Parathyroid adenoma (tissue), 2 donors: ENCODE results near the gene ATF7.
A peak's percentile ranks its signal among the peaks of the same experiment; 100 is the strongest.

Experiments
- H2AFZ ChIP-seq: fragments of 300-600 bp; sonication (generic); one replicate; pipeline ENCODE4 v1.7.0; 2017; ENCODE audit warnings: antibody characterized with exemption, mild to moderate bottlenecking
- H3K27ac ChIP-seq: fragments of 300-600 bp; sonication (generic); one replicate; pipeline ENCODE4 v1.7.0; 2017
- H3K27me3 ChIP-seq: fragments of 300-600 bp; sonication (generic); one replicate; pipeline ENCODE4 v1.7.0; 2017; ENCODE audit warnings: low read length; ENCODE audit not compliant: control insufficient read depth, insufficient read depth
- H3K36me3 ChIP-seq: fragments of 300-600 bp; sonication (generic); one replicate; pipeline ENCODE4 v1.7.0; 2017; ENCODE audit warnings: low read length; ENCODE audit not compliant: control insufficient read depth, insufficient read depth
- H3K4me1 ChIP-seq: fragments of 300-600 bp; sonication (generic); one replicate; pipeline ENCODE4 v1.7.0; 2017; ENCODE audit warnings: control low read depth
- H3K4me2 ChIP-seq: fragments of 300-600 bp; sonication (generic); one replicate; pipeline ENCODE4 v1.7.0; 2017; ENCODE audit warnings: low read length
- H3K4me3 ChIP-seq: fragments of 300-600 bp; sonication (generic); one replicate; pipeline ENCODE4 v1.7.0; 2017; ENCODE audit warnings: low read depth, low read length
- H3K79me2 ChIP-seq: fragments of 300-600 bp; sonication (generic); one replicate; pipeline ENCODE4 v1.7.0; 2017; ENCODE audit warnings: control low read depth
- H3K9ac ChIP-seq: fragments of 300-600 bp; sonication (generic); one replicate; pipeline ENCODE4 v1.7.0; 2017; ENCODE audit warnings: mild to moderate bottlenecking
- H3K9me3 ChIP-seq: fragments of 300-600 bp; sonication (generic); one replicate; pipeline ENCODE4 v1.7.0; 2017; ENCODE audit warnings: low read length; ENCODE audit not compliant: control insufficient read depth
- TF ChIP-seq, protein P1 (sequence below): fragments of 300-600 bp; sonication (generic); IDR thresholded peaks from one replicate; pipeline ENCODE4 v1.7.0; 2017; ENCODE audit warnings: antibody characterized with exemption, mild to moderate bottlenecking
- donor health status: primary hyperparathyroidism.

ATF7 gene

DNA sequence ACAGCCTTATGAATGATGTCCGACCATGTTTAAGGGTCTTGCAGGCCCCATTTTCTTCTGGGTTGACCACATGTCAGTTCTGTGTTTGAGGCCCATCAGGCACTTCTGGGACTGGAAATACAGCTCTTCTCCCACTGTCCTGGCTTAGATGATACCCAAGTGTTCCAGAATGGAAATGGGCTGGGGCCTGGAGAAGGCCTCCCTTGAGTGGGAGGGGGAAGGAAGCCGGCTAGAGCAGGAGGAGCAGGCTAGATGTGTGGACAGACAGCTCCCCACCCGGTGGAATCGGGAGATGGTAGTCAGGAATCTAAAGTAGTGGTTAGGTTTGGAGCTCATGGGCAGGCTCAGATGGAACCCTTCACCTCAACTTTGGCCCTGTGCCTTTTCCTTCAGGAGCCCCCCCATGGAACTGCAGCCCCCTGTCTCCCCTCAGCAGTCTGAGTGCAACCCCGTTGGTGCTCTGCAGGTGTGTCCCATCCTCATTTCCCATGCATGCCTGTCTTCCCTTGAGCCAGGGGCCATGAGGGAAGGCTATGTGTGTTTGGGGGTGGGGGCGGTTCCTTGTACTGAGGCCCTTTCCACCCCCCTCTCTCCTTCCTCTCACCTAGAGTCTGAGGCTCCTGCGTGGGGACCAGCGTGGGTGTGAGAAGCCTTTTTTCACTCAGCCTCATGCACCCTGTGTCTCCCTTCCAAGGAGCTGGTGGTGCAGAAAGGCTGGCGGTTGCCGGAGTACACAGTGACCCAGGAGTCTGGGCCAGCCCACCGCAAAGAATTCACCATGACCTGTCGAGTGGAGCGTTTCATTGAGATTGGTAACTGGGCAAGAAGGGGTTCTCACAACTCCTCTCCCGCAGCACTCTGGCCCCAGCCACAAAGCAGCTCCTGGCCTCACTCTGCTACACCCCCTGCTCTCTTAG is 121.9 kb downstream of the ATF7 start:
- Histone ChIP-seq H3K4me1 (peaks cover 11% of the 10 kb centered on the region), H3K9me3 (no peaks in the 10 kb centered on the region), H3K4me2 (no peak overlapping the region), H3K36me3 (no peaks in the 10 kb centered on the region), H3K27ac (no peak overlapping the region), H3K27me3 (no peaks in the 10 kb centered on the region), H3K9ac (no peak overlapping the region), H3K79me2 (peaks cover 2% of the 10 kb centered on the region), H2AFZ (no peak overlapping the region), H3K4me3 (no peak overlapping the region)
- TF ChIP-seq, protein P1, sequence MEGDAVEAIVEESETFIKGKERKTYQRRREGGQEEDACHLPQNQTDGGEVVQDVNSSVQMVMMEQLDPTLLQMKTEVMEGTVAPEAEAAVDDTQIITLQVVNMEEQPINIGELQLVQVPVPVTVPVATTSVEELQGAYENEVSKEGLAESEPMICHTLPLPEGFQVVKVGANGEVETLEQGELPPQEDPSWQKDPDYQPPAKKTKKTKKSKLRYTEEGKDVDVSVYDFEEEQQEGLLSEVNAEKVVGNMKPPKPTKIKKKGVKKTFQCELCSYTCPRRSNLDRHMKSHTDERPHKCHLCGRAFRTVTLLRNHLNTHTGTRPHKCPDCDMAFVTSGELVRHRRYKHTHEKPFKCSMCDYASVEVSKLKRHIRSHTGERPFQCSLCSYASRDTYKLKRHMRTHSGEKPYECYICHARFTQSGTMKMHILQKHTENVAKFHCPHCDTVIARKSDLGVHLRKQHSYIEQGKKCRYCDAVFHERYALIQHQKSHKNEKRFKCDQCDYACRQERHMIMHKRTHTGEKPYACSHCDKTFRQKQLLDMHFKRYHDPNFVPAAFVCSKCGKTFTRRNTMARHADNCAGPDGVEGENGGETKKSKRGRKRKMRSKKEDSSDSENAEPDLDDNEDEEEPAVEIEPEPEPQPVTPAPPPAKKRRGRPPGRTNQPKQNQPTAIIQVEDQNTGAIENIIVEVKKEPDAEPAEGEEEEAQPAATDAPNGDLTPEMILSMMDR, result no peak

DNA sequence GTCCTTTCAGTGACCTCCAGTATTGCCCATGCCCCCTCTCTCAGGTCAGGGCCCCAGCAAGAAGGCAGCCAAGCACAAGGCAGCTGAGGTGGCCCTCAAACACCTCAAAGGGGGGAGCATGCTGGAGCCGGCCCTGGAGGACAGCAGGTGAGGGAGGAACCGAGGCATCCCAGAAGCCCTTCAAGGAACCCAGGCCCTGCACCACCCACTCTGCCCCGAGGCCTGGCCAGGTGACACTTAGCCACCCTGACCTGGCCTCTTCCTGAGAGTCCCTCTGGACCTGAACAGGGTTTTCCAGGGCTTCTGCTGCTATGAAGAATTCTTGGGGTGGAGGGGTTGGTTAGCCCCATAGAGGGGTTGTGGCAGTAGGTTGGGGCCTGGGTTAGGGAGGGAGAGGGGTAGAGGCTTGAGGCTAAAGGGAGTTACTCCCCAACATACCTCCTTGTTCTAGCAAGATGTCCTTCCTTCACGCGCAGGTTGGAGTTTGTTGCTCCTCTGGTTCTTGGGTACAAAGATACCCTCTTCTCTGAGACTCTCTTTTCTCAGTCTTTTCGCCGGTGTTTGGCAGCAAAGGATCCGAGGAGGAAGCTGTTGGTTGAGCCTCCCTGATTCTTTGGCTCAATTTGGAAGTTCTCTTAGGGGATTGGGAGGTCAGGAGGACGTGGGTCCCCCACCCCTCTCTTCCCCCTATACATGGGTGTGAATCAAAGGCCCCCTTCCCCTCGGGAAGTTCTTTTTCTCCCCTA is 123.0 kb downstream of the ATF7 start:
- Histone ChIP-seq H3K27me3 (no peaks in the 10 kb centered on the region), H3K36me3 (no peaks in the 10 kb centered on the region), H3K9ac (no peak overlapping the region), H3K27ac (peak overlapping the region; percentile 29), H3K4me1 (peaks cover 11% of the 10 kb centered on the region), H3K4me2 (no peak overlapping the region), H3K4me3 (no peak overlapping the region), H3K79me2 (peaks cover 2% of the 10 kb centered on the region), H2AFZ (no peak overlapping the region), H3K9me3 (no peaks in the 10 kb centered on the region)
- TF ChIP-seq, protein P1, result no peak

DNA sequence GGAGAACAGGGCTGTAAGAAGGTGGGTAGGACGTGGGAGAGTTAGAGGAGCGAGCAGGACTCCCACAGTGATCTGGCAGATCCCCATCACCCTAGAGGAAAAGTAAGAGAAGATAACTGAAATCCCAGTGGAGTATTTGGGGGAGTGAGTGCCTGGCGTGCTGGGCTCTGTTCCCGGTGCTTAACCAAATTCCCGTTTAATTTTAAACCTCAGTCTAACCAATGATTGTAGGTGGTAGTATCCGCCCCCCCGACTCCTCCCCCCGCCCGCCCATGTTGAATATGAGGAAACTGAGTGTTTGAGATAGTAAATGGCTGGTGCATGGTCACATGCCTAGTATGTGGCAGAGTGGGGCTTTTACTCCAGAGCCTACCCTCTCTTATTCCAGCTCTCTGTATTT is 123.9 kb downstream of the ATF7 start:
- H3K4me1 ChIP-seq, result peaks cover 11% of the 10 kb centered on the region
- no peak overlapping the region for H3K4me3 ChIP-seq
- H3K79me2 ChIP-seq, result peaks cover 2% of the 10 kb centered on the region
- H3K27ac ChIP-seq, result peak overlapping the region; percentile 99
- H3K27me3 ChIP-seq, result no peaks in the 10 kb centered on the region
- H3K36me3 ChIP-seq, result no peaks in the 10 kb centered on the region
- peak overlapping the region; percentile 86 for H3K4me2 ChIP-seq
- TF ChIP-seq, protein P1, result no peak
- no peak overlapping the region for H2AFZ ChIP-seq
- no peak overlapping the region for H3K9ac ChIP-seq
- H3K9me3 ChIP-seq, result no peaks in the 10 kb centered on the region

DNA sequence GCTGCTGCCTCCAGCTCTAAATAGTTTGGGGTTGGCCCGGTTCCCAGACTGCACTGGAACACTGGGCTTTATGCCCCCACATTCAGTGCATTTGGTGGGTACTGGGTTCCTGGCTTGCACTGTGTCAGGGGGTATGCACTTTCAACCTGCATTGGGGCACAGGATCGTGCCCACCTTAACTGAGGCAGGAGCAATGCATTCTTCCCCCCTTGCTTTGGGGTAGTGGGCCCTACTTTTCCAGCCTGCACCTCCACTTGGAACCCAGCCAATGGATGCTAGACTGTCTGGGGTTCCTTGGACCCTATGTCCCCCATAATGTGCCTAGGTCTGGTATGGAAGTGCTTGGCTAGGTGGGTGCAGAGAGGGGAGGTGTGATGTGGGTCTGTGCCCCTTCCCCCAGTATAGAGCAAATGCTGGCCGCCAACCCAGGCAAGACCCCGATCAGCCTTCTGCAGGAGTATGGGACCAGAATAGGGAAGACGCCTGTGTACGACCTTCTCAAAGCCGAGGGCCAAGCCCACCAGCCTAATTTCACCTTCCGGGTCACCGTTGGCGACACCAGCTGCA is 124.5 kb downstream of the ATF7 start:
- H3K4me1 ChIP-seq, result peaks cover 16% of the 10 kb centered on the region
- peak overlapping the region; percentile 86 for H3K9ac ChIP-seq
- peaks cover 2% of the 10 kb centered on the region for H3K79me2 ChIP-seq

More for the DNA sequence above, 124.5 kb downstream of the ATF7 start:
- H3K27ac ChIP-seq, result peak overlapping the region; percentile 99
- no peaks in the 10 kb centered on the region for H3K27me3 ChIP-seq
- TF ChIP-seq, protein P1, result no peak
- H3K36me3 ChIP-seq, result no peaks in the 10 kb centered on the region
- peak overlapping the region; percentile 85 for H3K4me3 ChIP-seq
- no peaks in the 10 kb centered on the region for H3K9me3 ChIP-seq
- peak overlapping the region; percentile 86 for H3K4me2 ChIP-seq
- peak overlapping the region; percentile 99 for H2AFZ ChIP-seq
